Effector memory CD4-positive, alpha-beta T cell (primary cell): Measurements from ENCODE around the gene RGS9.

ENCODE experiments used
- DNase-seq, 3 donors: peaks; one replicate each; pipeline ENCODE4 v3.0.0-alpha.2; 2020
- H3K27ac ChIP-seq: 2 replicates; pipeline ENCODE4 v1.7.0; 2013; ENCODE audit warnings: mild to moderate bottlenecking, low read length, moderate library complexity; ENCODE audit not compliant: insufficient read depth, poor library complexity, severe bottlenecking
- H3K27me3 ChIP-seq: replicated peaks from 2 replicates; pipeline ENCODE4 v1.7.0; 2013; ENCODE audit warnings: mild to moderate bottlenecking, low read length; ENCODE audit not compliant: insufficient read depth, control insufficient read depth, poor library complexity, severe bottlenecking
- H3K36me3 ChIP-seq: 2 replicates; pipeline ENCODE4 v1.7.0; 2013; ENCODE audit warnings: mild to moderate bottlenecking, low read length, moderate library complexity; ENCODE audit not compliant: control insufficient read depth, insufficient read depth
- H3K4me1 ChIP-seq: 2 replicates; pipeline ENCODE4 v1.7.0; 2013; ENCODE audit warnings: low read length, mild to moderate bottlenecking; ENCODE audit not compliant: control insufficient read depth, insufficient read depth, poor library complexity, severe bottlenecking
- H3K4me3 ChIP-seq: 2 replicates; pipeline ENCODE4 v1.7.0; 2013; ENCODE audit warnings: low read length, low read depth, mild to moderate bottlenecking; ENCODE audit not compliant: insufficient read depth, poor library complexity, severe bottlenecking
- H3K9me3 ChIP-seq: 2 replicates; pipeline ENCODE4 v1.7.0; 2013; ENCODE audit warnings: mild to moderate bottlenecking, low read length, moderate library complexity; ENCODE audit not compliant: control insufficient read depth

Gene RGS9

DNA sequence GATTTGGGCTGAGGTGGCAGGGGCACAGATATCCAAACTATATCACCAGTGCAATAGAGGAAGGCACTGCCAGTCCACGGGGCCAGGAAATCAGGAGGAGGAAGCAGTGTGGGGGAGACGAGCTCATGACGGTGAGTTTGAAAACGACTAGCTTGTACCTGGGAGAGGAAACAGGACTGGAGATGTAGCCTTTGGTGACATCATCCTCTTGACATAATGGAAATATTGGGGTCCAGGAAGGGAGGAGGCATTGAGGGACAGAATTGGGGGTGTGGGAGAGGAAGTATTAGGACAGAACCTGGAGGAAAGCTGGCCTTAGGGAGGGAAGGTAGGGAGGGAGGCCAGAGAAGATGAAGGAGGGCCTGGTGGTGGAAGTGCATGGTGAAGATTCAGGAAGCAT is 109.1 kb downstream of the RGS9 start:
- Histone ChIP-seq H3K27ac (no peak overlapping the region), H3K36me3 (no peaks in the 10 kb centered on the region)
- no peak for DNase-seq

GRCh38 chr17:65249774-65250173 is 112.6 kb downstream of the RGS9 start:
- Histone ChIP-seq H3K27me3 (no peaks in the 10 kb centered on the region), H3K36me3 (no peaks in the 10 kb centered on the region), H3K9me3 (no peaks in the 10 kb centered on the region), H3K4me1 (no peaks in the 10 kb centered on the region), H3K4me3 (no peak overlapping the region), H3K27ac (no peak overlapping the region)
- DNase-seq = no peak

More for the DNA sequence above, 109.1 kb downstream of the RGS9 start:
- no peaks in the 10 kb centered on the region for H3K4me1 ChIP-seq
- no peaks in the 10 kb centered on the region for H3K27me3 ChIP-seq
- H3K4me3 ChIP-seq = no peak overlapping the region
- H3K9me3 ChIP-seq = no peaks in the 10 kb centered on the region

GRCh38 chr17:65254166-65254565 is 117.0 kb downstream of the RGS9 start:
- H3K27ac ChIP-seq = no peak overlapping the region
- H3K9me3 ChIP-seq = no peaks in the 10 kb centered on the region
- no peaks in the 10 kb centered on the region for H3K4me1 ChIP-seq
- no peak overlapping the region for H3K4me3 ChIP-seq
- DNase-seq = no peak
- no peaks in the 10 kb centered on the region for H3K36me3 ChIP-seq
- no peaks in the 10 kb centered on the region for H3K27me3 ChIP-seq

DNA sequence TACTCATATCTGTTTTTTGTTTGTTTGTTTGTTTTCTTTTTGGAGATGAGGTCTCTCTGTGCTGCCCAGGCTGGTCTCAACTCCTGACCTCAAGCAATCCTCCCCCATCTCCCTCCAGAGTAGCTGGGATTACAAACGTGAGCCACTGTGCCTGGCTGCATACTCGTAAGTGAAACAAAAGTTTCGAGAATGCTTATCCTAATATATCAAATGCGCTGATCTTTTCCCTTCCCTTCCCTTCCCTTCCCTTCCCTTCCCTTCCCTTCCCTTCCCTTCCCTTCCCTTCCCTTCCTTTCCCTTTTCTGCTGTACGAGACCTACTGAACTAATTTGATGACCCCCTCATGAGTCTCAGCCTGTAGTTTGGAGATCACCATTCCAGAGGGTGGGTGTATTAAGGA is 122.1 kb downstream of the RGS9 start:
- H3K9me3 ChIP-seq = no peaks in the 10 kb centered on the region
- no peaks in the 10 kb centered on the region for H3K27me3 ChIP-seq
- no peak overlapping the region for H3K4me3 ChIP-seq
- peaks cover 4% of the 10 kb centered on the region for H3K4me1 ChIP-seq
- DNase-seq = no peak
- H3K36me3 ChIP-seq = no peaks in the 10 kb centered on the region
- no peak overlapping the region for H3K27ac ChIP-seq

DNA sequence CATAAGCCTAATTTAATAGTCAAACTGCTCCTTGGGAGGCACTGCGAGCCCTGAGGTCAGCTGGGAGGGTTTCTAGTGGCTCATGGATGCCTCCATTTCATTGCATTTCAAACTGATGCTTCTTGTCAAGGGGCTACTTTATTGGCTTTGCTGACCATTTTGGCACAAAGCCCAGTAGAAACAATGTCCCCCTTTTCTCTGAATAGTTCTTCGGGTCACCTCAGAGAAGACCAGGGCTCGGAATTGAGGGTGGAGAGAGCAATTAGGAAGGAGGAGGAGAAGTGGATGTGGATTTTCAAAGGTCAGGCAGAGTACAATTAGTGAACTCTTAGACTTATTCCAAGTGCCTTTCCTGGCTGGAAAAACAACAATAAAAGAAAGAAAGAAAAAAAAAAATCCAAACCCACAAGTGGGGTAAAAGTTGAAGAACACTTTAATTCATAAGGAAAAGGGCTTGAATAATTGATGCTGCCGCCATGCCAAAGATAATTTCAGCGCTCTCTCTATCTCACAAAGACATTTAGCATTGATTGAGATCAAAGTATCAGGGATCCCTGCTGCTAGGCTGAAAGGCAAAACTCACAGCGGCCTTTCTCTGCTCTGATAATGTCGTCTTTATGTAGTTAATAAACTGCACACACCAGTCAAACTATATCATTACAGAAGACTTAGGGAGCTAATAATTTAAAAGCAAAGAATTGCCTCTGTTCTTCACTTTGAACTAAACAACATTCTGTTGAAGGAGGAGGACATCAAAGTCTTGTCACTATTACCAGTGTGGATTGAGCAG is 122.7 kb downstream of the RGS9 start:
- no peaks in the 10 kb centered on the region for H3K9me3 ChIP-seq
- peaks cover 4% of the 10 kb centered on the region for H3K4me1 ChIP-seq
- H3K27me3 ChIP-seq = no peaks in the 10 kb centered on the region
- no peak overlapping the region for H3K27ac ChIP-seq
- no peaks in the 10 kb centered on the region for H3K36me3 ChIP-seq
- H3K4me3 ChIP-seq = no peak overlapping the region
- no peak for DNase-seq

DNA sequence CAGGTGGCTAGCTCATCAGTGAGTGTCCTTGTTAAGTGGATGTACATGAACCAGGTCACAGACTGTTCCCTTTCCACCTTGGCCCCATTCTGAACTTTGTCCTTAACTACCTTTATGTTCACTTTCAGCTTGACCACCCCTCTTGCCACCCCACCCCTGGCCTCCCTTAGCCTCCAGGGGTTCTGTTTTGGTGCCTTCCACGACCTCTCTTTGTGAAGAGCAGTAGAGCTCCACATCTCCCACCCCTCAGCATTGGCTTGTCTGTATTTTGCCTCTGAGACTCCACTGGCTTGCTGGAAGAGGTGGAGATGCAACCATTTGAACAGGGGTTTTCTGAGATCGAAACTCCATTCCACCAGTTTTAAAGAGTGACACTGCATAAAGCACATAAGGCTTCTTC is 123.5 kb downstream of the RGS9 start:
- DNase-seq = no peak
- H3K27ac ChIP-seq = no peak overlapping the region
- no peaks in the 10 kb centered on the region for H3K36me3 ChIP-seq
- no peak overlapping the region for H3K4me3 ChIP-seq
- H3K27me3 ChIP-seq = no peaks in the 10 kb centered on the region
- H3K9me3 ChIP-seq = no peaks in the 10 kb centered on the region
- H3K4me1 ChIP-seq = peaks cover 4% of the 10 kb centered on the region

- H3K36me3 ChIP-seq = no peaks in the 10 kb centered on the region
- no peaks in the 10 kb centered on the region for H3K27me3 ChIP-seq
- no peak for DNase-seq
- no peak overlapping the region for H3K4me3 ChIP-seq
- no peak overlapping the region for H3K27ac ChIP-seq
- no peaks in the 10 kb centered on the region for H3K9me3 ChIP-seq
- H3K4me1 ChIP-seq = peaks cover 4% of the 10 kb centered on the region
Measured at GRCh38 chr17:65261152-65261551, 124.0 kb downstream of the RGS9 start.

DNA sequence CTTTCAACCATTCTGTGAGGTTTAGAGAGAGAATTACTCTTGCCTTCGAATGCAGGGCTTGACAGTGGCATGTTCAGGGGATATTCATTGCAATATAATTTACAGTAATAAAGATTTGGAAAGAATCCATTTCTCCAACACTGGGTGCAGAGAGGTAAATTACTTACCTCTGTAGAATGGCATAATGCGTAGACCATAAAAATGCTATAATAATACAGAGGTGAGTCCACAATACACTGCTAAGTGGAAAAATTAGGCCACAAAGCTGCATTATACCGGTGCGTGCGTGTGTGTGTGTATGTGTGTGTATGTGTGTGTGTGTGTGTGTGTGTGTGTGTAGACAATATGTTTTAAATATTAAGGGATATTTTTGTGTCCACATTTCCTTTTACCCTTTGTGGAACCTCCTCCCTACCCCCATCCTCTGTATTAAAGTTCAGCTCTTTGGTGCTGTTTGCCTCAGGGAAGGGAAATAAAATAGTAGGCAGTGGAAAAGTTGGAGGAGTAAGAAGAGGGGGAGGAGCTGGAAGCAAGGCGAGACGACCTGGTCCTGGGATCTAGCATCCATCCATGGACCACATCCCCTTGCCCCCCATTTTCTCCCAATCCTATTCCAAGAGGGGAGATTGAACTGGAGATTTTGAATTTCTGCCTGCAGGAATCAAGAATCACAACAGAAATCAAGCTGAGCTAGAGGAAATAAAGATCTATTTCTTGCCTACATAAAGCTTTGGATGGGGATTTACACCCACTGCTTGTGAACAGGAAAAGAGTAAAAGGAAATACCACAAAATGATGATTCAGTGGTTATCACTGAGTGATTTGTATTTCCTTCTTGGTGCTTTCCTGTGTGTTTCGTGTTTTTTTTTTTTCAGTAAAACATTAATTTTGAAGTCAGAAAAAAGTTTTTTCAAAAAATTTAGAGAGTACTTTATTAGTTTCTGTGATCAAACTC is 124.8 kb downstream of the RGS9 start:
- H3K27me3 ChIP-seq = no peaks in the 10 kb centered on the region
- no peak overlapping the region for H3K4me3 ChIP-seq
- H3K27ac ChIP-seq = no peak overlapping the region
- peaks cover 4% of the 10 kb centered on the region for H3K4me1 ChIP-seq
- no peaks in the 10 kb centered on the region for H3K36me3 ChIP-seq
- DNase-seq = no peak
- no peaks in the 10 kb centered on the region for H3K9me3 ChIP-seq

GRCh38 chr17:65265276-65265675 is 128.1 kb downstream of the RGS9 start:
- H3K36me3 ChIP-seq = no peaks in the 10 kb centered on the region
- no peak overlapping the region for H3K4me3 ChIP-seq
- no peak overlapping the region for H3K27ac ChIP-seq
- H3K9me3 ChIP-seq = no peaks in the 10 kb centered on the region
- DNase-seq = no peak
- H3K4me1 ChIP-seq = peaks cover 4% of the 10 kb centered on the region
- H3K27me3 ChIP-seq = no peaks in the 10 kb centered on the region

- no peak for DNase-seq
- Histone ChIP-seq H3K36me3 (no peaks in the 10 kb centered on the region), H3K27ac (no peak overlapping the region), H3K9me3 (no peaks in the 10 kb centered on the region), H3K4me3 (no peak overlapping the region), H3K4me1 (no peaks in the 10 kb centered on the region), H3K27me3 (no peaks in the 10 kb centered on the region)
Measured at GRCh38 chr17:65268832-65269231, 131.7 kb downstream of the RGS9 start.
